ENCODE results near the gene C20orf202.

Gene C20orf202

GRCh38 chr20:1255675-1256074 lies 52.4 kb downstream of the C20orf202 start:
- DNase-seq: no peak

All from stimulated activated CD4-positive, alpha-beta T cell treated with anti-CD3 and anti-CD28 coated beads, Interleukin-4, amount 100 ng/mL, for 4 hours (primary cell).